Osteocyte (in vitro differentiated cells): ENCODE measurements around the gene OPN4. TPM values are rescaled to one million over a fixed set of nuclear protein-coding genes. Genes with fewer than 3 reads are reported as not detected.
"Not testable (repeated sequence)": the region's sequence is repeated elsewhere in the genome, so short reads cannot be mapped to it uniquely, and the experiment has no call there.

ENCODE experiments used
- DNase-seq: peaks from one replicate; pipeline ENCODE4 v3.0.0; 2021; ENCODE audit warnings: mixed read lengths; ENCODE audit not compliant: unreplicated experiment; ENCODE audit errors: extremely low spot score
- H3K27ac Mint-ChIP-seq: one replicate; pipeline ENCODE4 v1.8.0; 2021; ENCODE audit warnings: mild to moderate bottlenecking, mixed read lengths; ENCODE audit not compliant: unreplicated experiment
- H3K27me3 Mint-ChIP-seq: one replicate; pipeline ENCODE4 v1.8.0; 2021; ENCODE audit warnings: mixed read lengths; ENCODE audit not compliant: unreplicated experiment
- H3K36me3 Mint-ChIP-seq: one replicate; pipeline ENCODE4 v1.8.0; 2021; ENCODE audit warnings: mixed read lengths; ENCODE audit not compliant: unreplicated experiment
- H3K4me1 Mint-ChIP-seq: one replicate; pipeline ENCODE4 v1.8.0; 2021; ENCODE audit warnings: mixed read lengths; ENCODE audit not compliant: unreplicated experiment
- H3K4me3 Mint-ChIP-seq: one replicate; pipeline ENCODE4 v1.8.0; 2021; ENCODE audit warnings: mild to moderate bottlenecking, moderate library complexity, mixed read lengths; ENCODE audit not compliant: unreplicated experiment
- H3K9me3 Mint-ChIP-seq: one replicate; pipeline ENCODE4 v1.8.0; 2021; ENCODE audit warnings: mixed read lengths; ENCODE audit not compliant: unreplicated experiment
- total RNA-seq: library from RNA; stranded (reverse); gene quantifications from 2 replicates; pipeline ENCODE4 v1.2.1, GENCODE V29; 2021
- TF ChIP-seq, protein P1 (sequence below): fragments of 200-600 bp; sonication (generic); IDR thresholded peaks from 2 replicates; pipeline ENCODE4 v1.5.0; 2021; ENCODE audit warnings: antibody characterized with exemption, mild to moderate bottlenecking, moderate library complexity

OPN4 gene
- total RNA-seq, 1 donor from 2014 or later = not detected

- peaks cover 17% of the 10 kb centered on the region for H3K27me3 Mint-ChIP-seq
- H3K9me3 Mint-ChIP-seq = no peaks in the 10 kb centered on the region
- DNase-seq = no peak
- no peaks in the 10 kb centered on the region for H3K36me3 Mint-ChIP-seq
- no peaks in the 10 kb centered on the region for H3K4me1 Mint-ChIP-seq
- TF ChIP-seq, protein P1, sequence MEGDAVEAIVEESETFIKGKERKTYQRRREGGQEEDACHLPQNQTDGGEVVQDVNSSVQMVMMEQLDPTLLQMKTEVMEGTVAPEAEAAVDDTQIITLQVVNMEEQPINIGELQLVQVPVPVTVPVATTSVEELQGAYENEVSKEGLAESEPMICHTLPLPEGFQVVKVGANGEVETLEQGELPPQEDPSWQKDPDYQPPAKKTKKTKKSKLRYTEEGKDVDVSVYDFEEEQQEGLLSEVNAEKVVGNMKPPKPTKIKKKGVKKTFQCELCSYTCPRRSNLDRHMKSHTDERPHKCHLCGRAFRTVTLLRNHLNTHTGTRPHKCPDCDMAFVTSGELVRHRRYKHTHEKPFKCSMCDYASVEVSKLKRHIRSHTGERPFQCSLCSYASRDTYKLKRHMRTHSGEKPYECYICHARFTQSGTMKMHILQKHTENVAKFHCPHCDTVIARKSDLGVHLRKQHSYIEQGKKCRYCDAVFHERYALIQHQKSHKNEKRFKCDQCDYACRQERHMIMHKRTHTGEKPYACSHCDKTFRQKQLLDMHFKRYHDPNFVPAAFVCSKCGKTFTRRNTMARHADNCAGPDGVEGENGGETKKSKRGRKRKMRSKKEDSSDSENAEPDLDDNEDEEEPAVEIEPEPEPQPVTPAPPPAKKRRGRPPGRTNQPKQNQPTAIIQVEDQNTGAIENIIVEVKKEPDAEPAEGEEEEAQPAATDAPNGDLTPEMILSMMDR = no peak
- H3K27ac Mint-ChIP-seq = no peak overlapping the region
- H3K4me3 Mint-ChIP-seq = no peak overlapping the region
Observed at GRCh38 chr10:86613905-86614304, 40.4 kb upstream of the OPN4 start.

- Mint-ChIP-seq H3K4me3 (no peak overlapping the region), H3K4me1 (no peaks in the 10 kb centered on the region), H3K27me3 (peaks cover 15% of the 10 kb centered on the region), H3K27ac (no peak overlapping the region), H3K9me3 (no peaks in the 10 kb centered on the region), H3K36me3 (no peaks in the 10 kb centered on the region)
- no peak for DNase-seq
- TF ChIP-seq, protein P1 = no peak
Observed at GRCh38 chr10:86614853-86615252, 39.5 kb upstream of the OPN4 start.

- not testable (repeated sequence) for H3K9me3 Mint-ChIP-seq, H3K36me3 Mint-ChIP-seq, H3K4me3 Mint-ChIP-seq, DNase-seq, H3K4me1 Mint-ChIP-seq, H3K27ac Mint-ChIP-seq
- peaks cover 13% of the 10 kb centered on the region for H3K27me3 Mint-ChIP-seq
Observed at GRCh38 chr10:86617278-86617677, 37.1 kb upstream of the OPN4 start.

DNA sequence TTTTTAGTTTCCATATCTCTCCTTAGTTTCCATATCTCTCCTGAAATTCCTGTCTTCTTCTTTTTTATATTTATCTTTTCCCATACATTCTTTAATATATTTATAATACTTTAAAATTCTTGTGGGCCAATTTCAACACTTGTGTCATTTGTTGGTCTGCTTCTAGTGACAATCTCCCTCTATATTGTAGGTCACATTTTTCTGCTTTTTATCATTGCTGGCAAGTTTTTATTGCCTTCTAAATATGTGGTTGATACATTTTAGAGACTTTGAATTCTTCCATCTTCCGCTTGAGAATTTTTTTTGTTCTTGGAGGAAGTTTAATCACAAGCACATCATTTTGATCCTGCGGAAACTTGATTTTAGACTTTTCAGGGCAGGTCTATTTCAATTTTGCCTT is 26.0 kb upstream of the OPN4 start:
- Mint-ChIP-seq H3K36me3 (no peaks in the 10 kb centered on the region), H3K4me1 (peaks cover 4% of the 10 kb centered on the region), H3K9me3 (no peaks in the 10 kb centered on the region), H3K27ac (no peak overlapping the region), H3K4me3 (no peak overlapping the region), H3K27me3 (peaks cover 9% of the 10 kb centered on the region)
- no peak for DNase-seq
- TF ChIP-seq, protein P1 = no peak

DNA sequence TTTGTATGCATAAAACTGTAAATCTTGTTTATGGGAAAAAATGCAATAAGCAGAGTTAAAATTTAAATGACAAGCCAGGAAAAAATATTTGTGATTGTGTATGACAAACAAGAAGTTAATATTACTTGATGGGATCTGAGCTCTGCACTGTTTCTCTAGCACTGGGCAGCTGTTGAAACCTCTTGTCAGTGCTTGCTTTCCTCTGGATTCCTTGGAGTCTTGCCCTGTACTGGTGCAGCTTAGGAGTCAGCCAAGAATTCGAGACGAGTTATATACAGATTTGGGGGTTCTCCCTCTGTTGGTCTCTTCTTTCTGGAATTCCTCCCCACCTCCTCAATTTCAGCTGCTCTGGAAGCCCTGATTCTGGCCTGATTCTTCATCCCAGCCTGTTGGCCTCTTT is 24.3 kb upstream of the OPN4 start:
- no peak for DNase-seq
- Mint-ChIP-seq H3K36me3 (no peaks in the 10 kb centered on the region), H3K9me3 (no peaks in the 10 kb centered on the region), H3K4me3 (no peak overlapping the region), H3K27ac (no peak overlapping the region), H3K4me1 (peaks cover 7% of the 10 kb centered on the region), H3K27me3 (peaks cover 9% of the 10 kb centered on the region)
- TF ChIP-seq, protein P1 = no peak
